CD4-positive, alpha-beta T cell (primary cell): ENCODE data around the gene ZIC5. TPM values are rescaled to one million over a fixed set of nuclear protein-coding genes. Genes with fewer than 3 reads are reported as not detected.

ENCODE experiments used
- ATAC-seq: fragments of 200-7000 bp; cut with Tn5 transposase; one replicate; pipeline ENCODE4 v1.10.0; 2022; ENCODE audit warnings: mild to moderate bottlenecking; ENCODE audit not compliant: poor library complexity
- CTCF ChIA-PET: fragments of 350-600 bp; sonication (Branson Sonifier 250); formaldehyde crosslinking; loops from one replicate; lab custom pipeline; 2021; ENCODE audit warnings: antibody characterized with exemption, inconsistent platforms; lab: Charles Lee
- POLR2A ChIA-PET: fragments of 350-600 bp; sonication (Branson Sonifier 250); formaldehyde crosslinking; loops from one replicate; lab custom pipeline; 2021; ENCODE audit warnings: antibody characterized with exemption, inconsistent platforms; lab: Charles Lee
- DNase-seq, 14 experiments: peaks; one replicate each; pipeline ENCODE4 v3.0.0-alpha.2; 2013 to 2020; ENCODE audit warnings: mixed read lengths in 2 of 14
- H3K27ac ChIP-seq, 2 donors: one replicate each; pipeline versions ENCODE4 v1.5.1 to v1.7.0; 2013; ENCODE audit warnings: low read length in 2 of 2, low read depth in 1 of 2, mild to moderate bottlenecking in 1 of 2
- H3K27me3 ChIP-seq, 2 experiments: 1 replicate in 1 of 2; 2 replicates in 1 of 2; pipeline versions ENCODE4 v1.6.1 to v1.7.0; 2013; ENCODE audit warnings: low read length in 2 of 2, control low read depth in 1 of 2, mild to moderate bottlenecking in 1 of 2, moderate library complexity in 1 of 2; ENCODE audit not compliant: insufficient read depth in 2 of 2, control insufficient read depth in 1 of 2
- H3K36me3 ChIP-seq: one replicate; pipeline ENCODE4 v1.6.1; 2013; ENCODE audit warnings: low read length, control low read depth; ENCODE audit not compliant: insufficient read depth
- H3K4me1 ChIP-seq: one replicate; pipeline ENCODE4 v1.6.1; 2013; ENCODE audit warnings: low read length, control low read depth; ENCODE audit not compliant: insufficient read depth
- H3K4me3 ChIP-seq: one replicate; pipeline ENCODE4 v1.5.1; 2013; ENCODE audit warnings: mild to moderate bottlenecking, low read length, moderate library complexity
- H3K9me3 ChIP-seq, 2 experiments: 1 replicate in 1 of 2; 2 replicates in 1 of 2; pipeline versions ENCODE4 v1.6.1 to v1.7.0; 2013; ENCODE audit warnings: low read length in 2 of 2, mild to moderate bottlenecking in 2 of 2, control low read depth in 1 of 2, moderate library complexity in 1 of 2; ENCODE audit not compliant: control insufficient read depth in 1 of 2, insufficient read depth in 1 of 2
- H3K27ac Mint-ChIP-seq: one replicate; pipeline ENCODE4 v1.8.0; 2020; ENCODE audit warnings: mixed read lengths
- H3K27me3 Mint-ChIP-seq: one replicate; pipeline ENCODE4 v1.8.0; 2021; ENCODE audit warnings: mixed read lengths
- H3K36me3 Mint-ChIP-seq: one replicate; pipeline ENCODE4 v1.8.0; 2021; ENCODE audit warnings: low read depth, mixed read lengths
- H3K4me1 Mint-ChIP-seq: one replicate; pipeline ENCODE4 v1.8.0; 2021; ENCODE audit warnings: low read depth, mixed read lengths
- H3K4me3 Mint-ChIP-seq: one replicate; pipeline ENCODE4 v1.8.0; 2020; ENCODE audit warnings: mild to moderate bottlenecking, mixed read lengths
- H3K9me3 Mint-ChIP-seq: one replicate; pipeline ENCODE4 v1.8.0; 2020; ENCODE audit warnings: mixed read lengths
- CTCF ChIP-seq: fragments of 200-600 bp; IDR thresholded peaks from one replicate; pipeline ENCODE4 v1.8.0; 2022; ENCODE audit warnings: antibody characterized with exemption, mild to moderate bottlenecking
- intact Hi-C, 2 experiments: fragments of 100-400 bp; cut with DNase I in 1 of 2; cut with micrococcal nuclease in 1 of 2; formaldehyde crosslinking; loops; one replicate each; pipeline versions ENCODE4 v1.15.1 to v1.9.0; 2023 to 2025; cut with DNase I, micrococcal nuclease
- total RNA-seq, 174 experiments: library from RNA in 2 of 174; stranded (reverse) in 2 of 174; gene quantifications; one replicate each; pipeline ENCODE4 v1.2.3 and lab custom pipeline; 2021 to 2026

Gene ZIC5
- total RNA-seq, 2 experiments from 2014 or later = not detected

DNA sequence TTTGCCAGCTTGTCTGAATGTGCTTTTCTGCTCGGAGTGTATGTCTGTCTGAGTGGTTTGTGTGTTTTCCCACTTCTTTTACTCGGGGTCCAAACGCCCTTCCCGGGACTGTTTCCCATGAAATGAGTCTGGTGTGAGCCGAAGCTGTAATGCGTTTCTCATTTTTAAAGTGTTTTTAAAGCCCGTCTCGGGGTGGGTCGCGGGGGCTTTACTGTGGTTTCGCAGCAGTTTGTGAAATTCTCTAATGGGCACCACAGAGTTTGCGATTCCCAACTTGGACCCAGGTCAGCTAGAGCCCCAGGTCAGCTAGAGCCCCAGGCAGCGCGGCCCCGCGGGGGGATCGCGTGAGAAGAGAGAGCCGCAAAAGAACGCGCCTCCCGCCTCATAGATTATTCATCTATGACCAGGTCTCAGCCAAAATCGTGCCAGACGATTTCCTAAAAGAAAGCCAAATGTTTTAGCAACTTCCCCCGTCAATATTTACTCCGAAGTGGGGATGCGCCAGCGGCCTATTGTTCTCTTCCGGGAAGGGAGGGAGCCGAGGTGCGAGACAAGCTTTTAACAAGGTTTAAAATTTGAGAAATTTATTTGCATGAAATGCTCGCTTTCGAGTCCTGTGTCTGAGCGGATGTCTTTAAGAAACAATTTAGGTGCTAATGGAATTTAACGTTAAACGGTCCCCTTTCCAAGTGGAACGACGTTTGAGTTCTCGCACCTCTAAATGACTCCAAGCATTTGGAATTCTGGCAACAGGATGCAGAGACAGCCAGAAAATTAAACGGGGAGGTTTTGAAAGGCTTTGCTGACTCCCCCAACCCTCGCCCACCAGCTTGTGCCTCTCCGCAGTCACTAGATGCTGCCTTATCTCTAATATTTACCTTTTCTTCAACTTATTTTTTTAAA, 12.2 kb upstream of the ZIC5 start:
- no peak for ATAC-seq
- ChIA-PET CTCF (interaction anchor here (0.7 kb wide), 1 partner anchor 328 kb away, joined by 3 read pairs; no protein-coding TSS in a partner anchor), POLR2A (interaction anchor here (0.8 to 3.0 kb wide), 4 partner anchors 8 to 12 kb away, joined by 3 to 15 read pairs (median 4); no protein-coding TSS in a partner anchor)
- TF ChIP-seq CTCF = no peak
- no peaks in the 10 kb centered on the region for H3K9me3 Mint-ChIP-seq
- Histone ChIP-seq H3K9me3 (peaks cover 28 to 60% of the 10 kb centered on the region in 2 experiments), H3K27ac (no peak overlapping the region), H3K36me3 (no peaks in the 10 kb centered on the region), H3K4me3 (no peak overlapping the region), H3K27me3 (peaks cover 74 to 89% of the 10 kb centered on the region in 2 experiments), H3K4me1 (peaks cover 50% of the 10 kb centered on the region)
- H3K4me1 Mint-ChIP-seq = peaks cover 17% of the 10 kb centered on the region
- H3K36me3 Mint-ChIP-seq = peaks cover 6% of the 10 kb centered on the region
- H3K27ac Mint-ChIP-seq = peak overlapping the region; percentile 76
- peaks cover 68% of the 10 kb centered on the region for H3K27me3 Mint-ChIP-seq
- H3K4me3 Mint-ChIP-seq = peak overlapping the region; percentile 73
- DNase-seq = peak in 1 of 14 experiments; percentile 39
- intact Hi-C loops = loop anchor here in 1 of 2 experiments (1.0 kb wide), 1 partner anchor 10 kb away; no protein-coding TSS in a partner anchor

GRCh38 chr13:99982731-99983498, 11.3 kb upstream of the ZIC5 start:
- Histone ChIP-seq H3K27ac (no peak overlapping the region), H3K4me1 (peaks cover 58% of the 10 kb centered on the region), H3K9me3 (peaks cover 29 to 61% of the 10 kb centered on the region in 2 experiments), H3K27me3 (peaks cover 74 to 89% of the 10 kb centered on the region in 2 experiments), H3K4me3 (no peak overlapping the region), H3K36me3 (no peaks in the 10 kb centered on the region)
- Mint-ChIP-seq H3K27me3 (peaks cover 68% of the 10 kb centered on the region), H3K4me3 (peak overlapping the region; percentile 73), H3K9me3 (no peaks in the 10 kb centered on the region), H3K27ac (peak overlapping the region; percentile 76), H3K36me3 (peaks cover 6% of the 10 kb centered on the region), H3K4me1 (peaks cover 13% of the 10 kb centered on the region)
- intact Hi-C loops = loop anchor here in 1 of 2 experiments (1.0 kb wide), 1 partner anchor 10 kb away; no protein-coding TSS in a partner anchor
- CTCF ChIA-PET = no interaction called here
- DNase-seq (peak in 2 of 14 experiments; percentile 41 to 46), ATAC-seq (no peak)
- POLR2A ChIA-PET = interaction anchor here (0.8 to 3.0 kb wide), 4 partner anchors 9 to 13 kb away, joined by 3 to 15 read pairs (median 4); no protein-coding TSS in a partner anchor
- TF ChIP-seq CTCF = no peak
